Inflammatory macrophage treated with lipopolysaccharide for 4 hours (primary cell): ENCODE measurements around the gene POLR2E.
A peak's percentile ranks its signal among the peaks of the same experiment; 100 is the strongest.
"Not testable (repeated sequence)": the region's sequence is repeated elsewhere in the genome, so short reads cannot be mapped to it uniquely, and the experiment has no call there.

Experiments
- DNase-seq: peaks from one replicate; pipeline ENCODE4 v3.0.0-alpha.2; 2020

Gene POLR2E

GRCh38 chr19:1125601-1126467 is 30.7 kb upstream of the POLR2E start:
- DNase-seq: peak; percentile 58

- no peak for DNase-seq
These were observed 28.9 kb upstream of the POLR2E start for GRCh38 chr19:1123885-1124677.

- DNase-seq: no peak
These were observed 28.2 kb upstream of the POLR2E start for GRCh38 chr19:1123381-1123780.

- DNase-seq: peak; percentile 79
These were observed 27.8 kb upstream of the POLR2E start for GRCh38 chr19:1122972-1123363.

GRCh38 chr19:1122021-1122971 is 27.1 kb upstream of the POLR2E start:
- no peak for DNase-seq

GRCh38 chr19:1121395-1121794 is 26.2 kb upstream of the POLR2E start:
- DNase-seq: no peak

GRCh38 chr19:1119475-1120217 is 24.5 kb upstream of the POLR2E start:
- no peak for DNase-seq

GRCh38 chr19:1118999-1119398 is 23.8 kb upstream of the POLR2E start:
- no peak for DNase-seq

GRCh38 chr19:1117654-1118053 is 22.5 kb upstream of the POLR2E start:
- DNase-seq: no peak

GRCh38 chr19:1116726-1117581 is 21.8 kb upstream of the POLR2E start:
- no peak for DNase-seq

GRCh38 chr19:1115646-1116420 is 20.7 kb upstream of the POLR2E start:
- DNase-seq: no peak

GRCh38 chr19:1114728-1115127 is 19.6 kb upstream of the POLR2E start:
- not testable (repeated sequence) for DNase-seq

- DNase-seq: no peak
These were observed 18.9 kb upstream of the POLR2E start for GRCh38 chr19:1113986-1114483.

- peak; percentile 94 for DNase-seq
These were observed 18.1 kb upstream of the POLR2E start for GRCh38 chr19:1113030-1113985.

- DNase-seq: no peak
These were observed 17.3 kb upstream of the POLR2E start for GRCh38 chr19:1112268-1113029.

GRCh38 chr19:1111641-1112267 is 16.6 kb upstream of the POLR2E start:
- no peak for DNase-seq

- no peak for DNase-seq
These were observed 15.8 kb upstream of the POLR2E start for GRCh38 chr19:1110809-1111640.
